NCI-H345 (cell line): ENCODE data around the gene RBM44.

Experiments
- DNase-seq: peaks from one replicate; lab custom pipeline; 2025; lab: John Stamatoyannopoulos, UW

The RBM44 gene

GRCh38 chr2:237886685-237887481 is 88.3 kb downstream of the RBM44 start:
- DNase-seq, result no peak

DNA sequence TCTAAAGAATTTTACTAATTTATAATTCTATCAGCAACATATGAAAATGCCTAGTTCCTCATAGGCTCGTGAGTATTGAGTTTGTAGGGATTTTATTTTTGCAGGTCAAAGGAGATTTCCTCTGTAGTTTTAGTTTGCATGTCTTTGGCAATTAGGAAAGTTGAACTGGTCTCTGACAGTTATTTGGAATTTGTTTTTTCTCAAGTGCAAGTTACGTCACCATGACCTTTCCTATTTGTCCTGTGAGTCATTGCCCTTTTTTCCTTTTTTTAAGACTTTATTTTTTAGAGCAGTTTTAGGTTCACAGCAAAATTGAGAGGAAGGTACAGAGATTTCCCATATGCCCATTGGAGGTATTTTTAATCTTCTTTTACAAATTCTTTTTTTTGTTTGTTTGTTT is 89.8 kb downstream of the RBM44 start:
- no peak for DNase-seq

- DNase-seq, result no peak
Observed at GRCh38 chr2:237889016-237889415, 90.4 kb downstream of the RBM44 start.

DNA sequence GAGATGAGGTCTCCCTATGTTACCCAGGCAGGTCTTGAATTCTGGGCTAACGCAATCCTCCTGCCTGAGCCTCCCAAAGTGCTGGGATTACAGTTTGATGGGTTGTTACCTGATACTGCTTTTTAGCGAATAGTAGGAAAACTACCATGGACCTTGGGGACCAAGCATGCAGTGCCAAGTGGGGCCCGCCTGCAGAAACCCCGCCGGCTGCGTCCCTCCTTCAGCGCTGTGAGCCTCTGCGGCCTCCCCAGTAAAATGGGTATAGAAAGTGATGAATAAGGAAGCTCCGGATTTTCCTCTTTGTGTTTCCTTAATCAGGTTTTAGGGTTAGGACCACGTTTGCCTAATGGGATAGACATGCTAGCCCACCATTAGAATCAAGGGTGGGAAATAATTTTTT is 91.2 kb downstream of the RBM44 start:
- DNase-seq, result no peak
